ENCODE data around the gene HEPH.
"Not testable (repeated sequence)": the region's sequence is repeated elsewhere in the genome, so short reads cannot be mapped to it uniquely, and the experiment has no call there.

The HEPH gene, protein sequence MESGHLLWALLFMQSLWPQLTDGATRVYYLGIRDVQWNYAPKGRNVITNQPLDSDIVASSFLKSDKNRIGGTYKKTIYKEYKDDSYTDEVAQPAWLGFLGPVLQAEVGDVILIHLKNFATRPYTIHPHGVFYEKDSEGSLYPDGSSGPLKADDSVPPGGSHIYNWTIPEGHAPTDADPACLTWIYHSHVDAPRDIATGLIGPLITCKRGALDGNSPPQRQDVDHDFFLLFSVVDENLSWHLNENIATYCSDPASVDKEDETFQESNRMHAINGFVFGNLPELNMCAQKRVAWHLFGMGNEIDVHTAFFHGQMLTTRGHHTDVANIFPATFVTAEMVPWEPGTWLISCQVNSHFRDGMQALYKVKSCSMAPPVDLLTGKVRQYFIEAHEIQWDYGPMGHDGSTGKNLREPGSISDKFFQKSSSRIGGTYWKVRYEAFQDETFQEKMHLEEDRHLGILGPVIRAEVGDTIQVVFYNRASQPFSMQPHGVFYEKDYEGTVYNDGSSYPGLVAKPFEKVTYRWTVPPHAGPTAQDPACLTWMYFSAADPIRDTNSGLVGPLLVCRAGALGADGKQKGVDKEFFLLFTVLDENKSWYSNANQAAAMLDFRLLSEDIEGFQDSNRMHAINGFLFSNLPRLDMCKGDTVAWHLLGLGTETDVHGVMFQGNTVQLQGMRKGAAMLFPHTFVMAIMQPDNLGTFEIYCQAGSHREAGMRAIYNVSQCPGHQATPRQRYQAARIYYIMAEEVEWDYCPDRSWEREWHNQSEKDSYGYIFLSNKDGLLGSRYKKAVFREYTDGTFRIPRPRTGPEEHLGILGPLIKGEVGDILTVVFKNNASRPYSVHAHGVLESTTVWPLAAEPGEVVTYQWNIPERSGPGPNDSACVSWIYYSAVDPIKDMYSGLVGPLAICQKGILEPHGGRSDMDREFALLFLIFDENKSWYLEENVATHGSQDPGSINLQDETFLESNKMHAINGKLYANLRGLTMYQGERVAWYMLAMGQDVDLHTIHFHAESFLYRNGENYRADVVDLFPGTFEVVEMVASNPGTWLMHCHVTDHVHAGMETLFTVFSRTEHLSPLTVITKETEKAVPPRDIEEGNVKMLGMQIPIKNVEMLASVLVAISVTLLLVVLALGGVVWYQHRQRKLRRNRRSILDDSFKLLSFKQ

DNA sequence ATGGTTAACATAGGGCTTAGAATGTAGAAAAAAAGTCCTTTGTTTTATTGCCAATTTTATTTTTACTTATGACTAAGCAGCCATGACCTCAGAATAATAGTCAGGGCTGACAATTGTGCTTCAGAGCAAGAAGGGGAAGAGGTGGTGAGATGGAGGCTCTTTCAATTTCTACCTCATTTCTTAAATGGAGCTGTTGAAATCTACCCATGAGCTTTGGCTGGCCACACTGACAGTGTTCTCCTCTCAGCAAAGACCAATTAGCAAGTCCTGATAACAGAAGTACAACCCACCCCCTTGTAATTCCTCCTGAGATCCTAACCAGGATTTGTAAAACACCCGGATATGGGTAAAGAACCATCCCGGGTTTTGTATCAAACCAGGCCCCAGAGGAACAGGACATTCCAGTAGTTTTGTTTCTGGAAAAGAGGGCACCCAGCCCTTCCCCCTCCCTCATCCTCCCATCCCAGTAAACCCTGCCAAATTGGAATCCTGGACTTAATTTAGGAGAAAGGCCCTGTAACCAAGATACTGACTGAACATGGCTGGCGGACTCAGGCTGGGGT, at the start of gene HEPH:
Gene HEPH, plus strand, starts transcription at position 399 of the 563 bp plus-strand sequence. CDS start 6,324 bp downstream, outside the sequence.
- DNase-seq (ENCODE audit: low read depth, low spot score): no peak

GRCh38 chrX:66118722-66119121, 45.3 kb upstream of the HEPH start:
- DNase-seq (ENCODE audit: low read depth, low spot score): not testable (repeated sequence)

- not testable (repeated sequence) for DNase-seq (ENCODE audit: low read depth, low spot score)
Measured at GRCh38 chrX:66121354-66121753, 42.7 kb upstream of the HEPH start.

DNA sequence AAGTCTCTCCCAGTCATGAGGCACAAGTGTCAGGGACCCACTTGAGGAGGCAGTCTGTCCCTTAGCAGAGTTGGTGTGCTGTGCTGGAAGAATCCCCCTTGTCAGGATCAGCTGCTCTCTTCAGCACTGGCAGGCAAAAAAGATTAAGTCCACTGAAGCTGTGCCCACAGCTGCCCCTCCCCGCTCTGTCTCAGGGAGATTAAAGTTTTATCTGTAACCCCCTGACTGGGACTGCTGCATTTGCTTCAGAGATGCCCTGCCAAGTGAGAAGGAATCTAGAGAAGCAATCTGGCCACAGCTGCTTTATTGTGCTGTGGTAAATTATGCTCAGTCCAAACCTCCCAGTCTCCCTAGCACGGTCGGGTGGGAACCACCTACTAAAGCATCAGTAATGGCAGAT, 37.4 kb upstream of the HEPH start:
- DNase-seq (ENCODE audit: low read depth, low spot score): no peak

DNA sequence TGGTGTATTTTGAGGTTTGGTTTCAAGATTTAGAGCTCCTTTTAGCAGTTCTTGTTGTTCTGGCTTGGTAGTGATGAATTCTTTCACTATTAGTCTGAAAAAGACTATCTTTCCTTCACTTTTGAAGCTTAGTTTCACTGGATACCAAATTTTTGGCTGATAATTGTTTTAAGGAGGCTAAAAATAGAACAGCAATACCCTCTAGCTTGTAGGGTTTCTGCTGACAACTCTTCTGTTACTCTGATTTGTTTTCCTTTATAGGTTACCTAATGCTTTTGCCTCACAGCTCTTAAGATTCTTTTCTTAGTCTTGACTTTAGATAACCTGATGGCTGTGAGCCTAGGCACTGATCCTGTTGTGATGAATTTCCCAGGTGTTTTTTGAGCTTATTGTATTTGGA, 33.6 kb upstream of the HEPH start:
- no peak for DNase-seq (ENCODE audit: low read depth, low spot score)

DNA sequence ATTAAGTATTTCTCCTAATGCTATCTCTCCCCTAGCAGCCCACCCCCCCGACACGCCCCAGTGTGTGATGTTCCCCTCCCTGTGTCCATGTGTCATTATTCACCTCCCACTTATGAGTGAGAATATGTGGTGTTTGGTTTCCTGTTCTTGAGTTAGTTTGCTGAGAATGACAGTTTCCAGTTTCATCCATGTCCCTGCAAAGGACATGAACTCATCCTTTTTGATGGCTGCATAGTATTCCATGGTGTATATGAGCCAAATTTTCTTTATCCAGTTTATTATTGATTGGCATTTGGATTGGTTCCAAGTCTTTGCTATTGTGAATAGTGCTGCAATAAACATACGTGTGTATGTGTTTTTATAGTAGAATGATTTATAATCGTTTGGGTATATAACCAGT, 28.8 kb upstream of the HEPH start:
- not testable (repeated sequence) for DNase-seq (ENCODE audit: low read depth, low spot score)

DNA sequence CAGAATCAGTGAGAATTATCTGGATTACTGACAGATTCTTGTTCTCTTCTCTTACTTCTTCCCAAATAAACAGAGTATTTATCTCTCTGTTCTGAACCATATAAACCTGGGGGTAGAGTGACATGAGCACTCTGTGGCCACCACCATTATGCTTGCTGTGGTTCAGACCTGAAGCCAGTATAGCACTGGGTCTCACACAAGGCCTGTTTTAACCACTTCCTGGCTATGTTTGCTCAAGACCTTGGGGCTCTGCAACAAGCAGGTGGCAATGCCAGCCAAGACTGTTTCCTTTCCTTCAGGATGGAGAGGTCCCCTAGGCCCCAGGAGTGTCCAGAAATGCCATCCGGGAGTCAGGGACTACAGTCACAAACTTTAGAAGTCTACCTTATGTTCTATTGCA, 21.7 kb upstream of the HEPH start:
- DNase-seq (ENCODE audit: low read depth, low spot score): no peak

DNA sequence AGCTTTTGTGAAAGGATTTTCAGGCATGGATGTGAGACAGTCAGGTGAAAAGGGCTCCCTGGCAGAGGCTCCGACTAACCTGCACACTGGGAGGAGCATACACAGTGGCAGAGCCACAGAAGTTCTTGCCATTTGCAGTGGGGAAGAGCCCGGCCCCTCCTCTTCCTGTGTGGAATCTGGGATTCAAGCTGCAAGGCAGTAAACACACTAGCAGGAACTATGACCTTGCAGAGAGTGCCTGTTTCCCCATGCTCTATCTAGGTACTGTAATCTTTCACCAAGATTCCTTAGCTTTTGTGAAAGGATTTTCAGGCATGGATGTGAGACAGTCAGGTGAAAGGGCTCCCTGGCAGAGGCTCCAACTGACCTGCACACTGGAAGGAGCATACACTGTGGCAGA, 19.8 kb upstream of the HEPH start:
- no peak for DNase-seq (ENCODE audit: low read depth, low spot score)

GRCh38 chrX:66149519-66149918, 14.5 kb upstream of the HEPH start:
- DNase-seq (ENCODE audit: low read depth, low spot score): no peak

DNA sequence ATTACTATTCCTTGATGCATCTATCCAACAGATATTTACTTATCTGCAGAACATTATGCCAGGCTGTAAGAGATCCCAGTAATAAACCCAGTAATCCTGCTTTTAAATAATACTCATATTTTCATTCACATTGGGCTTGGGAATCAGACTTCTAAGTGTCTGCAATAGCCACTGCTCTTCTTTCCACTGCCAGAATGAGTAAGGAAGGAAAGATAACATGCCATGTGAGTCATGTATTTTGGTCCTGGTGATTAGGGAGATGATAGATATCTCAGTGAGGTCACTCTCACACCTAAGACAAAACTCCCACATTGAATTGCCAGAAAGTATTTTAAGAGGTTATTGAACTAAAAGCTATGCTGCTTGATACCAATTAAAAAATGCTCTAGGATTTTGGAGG, 13.9 kb upstream of the HEPH start:
- no peak for DNase-seq (ENCODE audit: low read depth, low spot score)

GRCh38 chrX:66162331-66162822, 1.7 kb upstream of the HEPH start:
- DNase-seq (ENCODE audit: low read depth, low spot score): no peak

GRCh38 chrX:66163447-66163846, 600 bp upstream of the HEPH start:
- no peak for DNase-seq (ENCODE audit: low read depth, low spot score)

DNA sequence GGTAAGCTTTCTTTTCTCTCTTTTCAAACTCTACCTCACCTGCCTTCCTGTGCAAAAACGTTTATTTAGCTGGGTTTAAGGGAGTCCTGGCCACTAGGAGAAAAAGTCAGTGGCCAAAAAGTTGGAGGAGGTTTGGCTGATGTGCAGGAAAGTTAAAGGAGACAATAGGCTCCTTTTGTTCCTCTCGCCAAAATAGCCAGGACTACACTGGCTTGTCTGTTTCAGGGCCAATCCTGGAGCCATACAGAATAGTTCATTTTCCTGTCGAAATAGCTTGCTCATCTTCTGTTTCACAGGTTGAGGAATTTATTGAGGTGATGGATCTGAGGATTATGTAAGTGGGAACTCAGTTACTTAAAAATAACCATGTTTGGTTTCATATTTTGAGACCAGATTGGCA, 423 bp downstream of the HEPH start:
- DNase-seq (ENCODE audit: low read depth, low spot score): no peak

DNA sequence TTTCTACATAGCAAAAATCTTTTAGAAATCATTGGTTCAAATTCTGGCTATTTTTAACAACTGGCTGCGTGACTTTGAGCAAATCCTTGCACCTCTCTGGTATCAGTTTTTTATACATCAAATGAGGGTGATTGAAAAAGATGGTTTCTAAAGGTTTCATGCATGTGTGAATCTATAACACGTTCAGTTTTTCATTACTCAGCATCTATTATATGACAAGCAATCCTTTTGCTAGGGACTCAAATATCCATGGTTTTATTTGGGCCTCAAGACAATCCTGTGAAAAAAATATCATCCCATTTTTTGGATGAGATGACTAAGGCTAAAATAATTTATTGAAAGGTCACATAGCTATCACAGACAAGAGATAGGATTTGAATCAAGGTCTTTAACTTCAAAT, 884 bp downstream of the HEPH start:
- no peak for DNase-seq (ENCODE audit: low read depth, low spot score)

GRCh38 chrX:66166671-66167070, 2.6 kb downstream of the HEPH start:
- no peak for DNase-seq (ENCODE audit: low read depth, low spot score)

DNA sequence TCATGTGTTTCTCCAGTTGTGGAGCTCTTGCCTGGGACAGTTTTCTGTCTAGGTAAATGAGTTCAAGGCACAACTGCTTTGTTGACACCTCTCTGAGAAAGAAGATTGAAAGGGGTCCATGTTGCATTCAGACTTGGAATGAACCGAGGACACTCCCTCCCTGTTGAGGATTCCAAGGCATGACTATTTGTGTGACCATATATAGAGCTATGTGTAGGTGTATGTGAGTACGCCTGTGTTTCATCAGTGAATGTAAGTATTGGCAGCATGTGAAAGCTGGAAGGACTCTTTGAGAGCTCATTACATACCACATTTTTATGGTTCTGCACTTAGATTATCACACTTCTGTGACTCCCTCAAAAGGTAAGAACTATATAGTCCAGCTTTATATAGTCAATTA, 3.4 kb downstream of the HEPH start:
- DNase-seq (ENCODE audit: low read depth, low spot score): no peak

DNA sequence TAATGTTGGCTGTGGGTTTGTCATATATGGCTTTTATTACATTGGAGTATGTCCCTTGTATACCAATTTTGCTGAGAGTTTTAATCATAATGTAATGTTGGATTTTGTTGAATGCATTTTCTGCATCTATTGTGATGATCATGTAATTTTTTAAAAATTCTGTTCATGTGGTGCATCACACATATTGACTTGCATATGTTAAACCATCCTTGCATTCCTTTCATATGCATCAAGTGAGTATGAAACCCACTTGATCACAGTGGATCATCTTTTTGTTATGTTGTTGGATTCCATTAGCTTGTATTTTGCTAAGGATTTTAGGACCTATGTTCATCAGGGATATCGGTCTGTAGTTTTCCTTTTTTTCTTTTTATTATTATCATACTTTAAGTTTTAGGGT, 12.1 kb downstream of the HEPH start:
- no peak for DNase-seq (ENCODE audit: low read depth, low spot score)

GRCh38 chrX:66191563-66191962, 27.5 kb downstream of the HEPH start:
- DNase-seq (ENCODE audit: low read depth, low spot score): no peak

GRCh38 chrX:66193821-66194220, 29.8 kb downstream of the HEPH start:
- no peak for DNase-seq (ENCODE audit: low read depth, low spot score)

DNA sequence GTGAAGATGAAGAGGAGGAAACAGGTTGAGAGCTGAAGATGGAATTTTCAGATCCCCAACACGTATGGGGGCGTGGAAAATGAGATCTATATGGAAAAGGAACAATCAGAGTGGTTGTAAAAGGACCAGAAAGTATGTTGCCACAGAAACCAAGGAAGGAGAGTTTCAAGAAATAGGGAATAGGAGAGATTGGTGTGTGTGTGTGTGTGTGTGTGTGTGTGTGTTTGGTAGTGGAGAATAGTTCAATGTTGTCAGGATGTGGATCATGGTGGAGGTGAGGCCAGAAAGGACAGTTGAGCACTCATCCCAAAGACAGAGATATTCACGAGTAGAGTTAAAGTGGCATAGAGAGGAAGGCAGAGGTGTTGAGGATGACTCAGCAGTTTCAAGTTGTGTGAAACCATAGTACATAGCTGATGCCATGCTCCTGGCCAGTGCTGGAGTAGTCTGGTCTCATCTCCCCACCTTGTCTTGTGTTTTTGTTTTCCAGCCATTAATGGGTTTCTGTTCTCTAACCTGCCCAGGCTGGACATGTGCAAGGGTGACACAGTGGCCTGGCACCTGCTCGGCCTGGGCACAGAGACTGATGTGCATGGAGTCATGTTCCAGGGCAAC, 36.1 kb downstream of the HEPH start:
- no peak for DNase-seq (ENCODE audit: low read depth, low spot score)
